ENCODE results near the gene CDC42BPB. TPM values are rescaled to one million over a fixed set of nuclear protein-coding genes. Genes with fewer than 3 reads are reported as not detected.

Gene CDC42BPB
- total RNA-seq, 4 donors from 2014 or later = 85.3 to 174 (median 101) TPM

- WGBS, 2 donors = 88% methylated on average over 19 to 25 of the region's 25 CpGs
- intact Hi-C loops (cut with DNase I; ENCODE audit: low total_unique reads) = no loop called here
- no peak for DNase-seq (ENCODE audit: low spot score in 2 of 2)
- no peak overlapping the region for H3K4me3 ChIP-seq (ENCODE audit: low read depth, poor library complexity, severe bottlenecking)
- TF ChIP-seq CTCF (IDR thresholded peaks at IDR 0.05) = no peak
- TF ChIP-seq POLR2A (IDR thresholded peaks at IDR 0.05) = no peak
Measured at GRCh38 chr14:103100281-103101121, 43.2 kb upstream of the CDC42BPB start.

GRCh38 chr14:103099733-103100280 is 42.5 kb upstream of the CDC42BPB start:
- TF ChIP-seq CTCF (IDR thresholded peaks at IDR 0.05) (no peak), POLR2A (IDR thresholded peaks at IDR 0.05) (no peak)
- intact Hi-C loops (cut with DNase I; ENCODE audit: low total_unique reads) = no loop called here
- no peak overlapping the region for H3K4me3 ChIP-seq (ENCODE audit: low read depth, poor library complexity, severe bottlenecking)
- no peak for DNase-seq (ENCODE audit: low spot score in 2 of 2)
- 71 to 94% methylated on average over 4 to 8 of the region's 8 CpGs for WGBS, 2 donors

- no peak for DNase-seq (ENCODE audit: low spot score in 2 of 2)
Measured at GRCh38 chr14:103099081-103099732, 41.9 kb upstream of the CDC42BPB start.

GRCh38 chr14:103097994-103098957 is 40.9 kb upstream of the CDC42BPB start:
- H3K4me3 ChIP-seq (ENCODE audit: low read depth, poor library complexity, severe bottlenecking) = no peak overlapping the region
- TF ChIP-seq CTCF (IDR thresholded peaks at IDR 0.05) (no peak), POLR2A (IDR thresholded peaks at IDR 0.05) (no peak)
- 75 to 79% methylated on average over 29 to 30 of the region's 31 CpGs for WGBS, 2 donors
- no peak for DNase-seq (ENCODE audit: low spot score in 2 of 2)
- intact Hi-C loops (cut with DNase I; ENCODE audit: low total_unique reads) = no loop called here

More at GRCh38 chr14:103099081-103099732, 41.9 kb upstream of the CDC42BPB start:
- intact Hi-C loops (cut with DNase I; ENCODE audit: low total_unique reads) = no loop called here
- H3K4me3 ChIP-seq (ENCODE audit: low read depth, poor library complexity, severe bottlenecking) = no peak overlapping the region
- 63 to 75% methylated on average over 12 of the region's 12 CpGs for WGBS, 2 donors
- no peak for TF ChIP-seq POLR2A (IDR thresholded peaks at IDR 0.05)
- no peak for TF ChIP-seq CTCF (IDR thresholded peaks at IDR 0.05)

- intact Hi-C loops (cut with DNase I; ENCODE audit: low total_unique reads) = no loop called here
- TF ChIP-seq POLR2A (IDR thresholded peaks at IDR 0.05) (no peak), CTCF (IDR thresholded peaks at IDR 0.05) (no peak)
- DNase-seq (ENCODE audit: low spot score in 2 of 2) = no peak
- H3K4me3 ChIP-seq (ENCODE audit: low read depth, poor library complexity, severe bottlenecking) = no peak overlapping the region
- WGBS, 2 donors = 86 to 87% methylated on average over 26 of the region's 26 CpGs
Measured at GRCh38 chr14:103097244-103097993, 40.1 kb upstream of the CDC42BPB start.

Measured in lower leg skin (tissue), 4 donors.